Mesendoderm (in vitro differentiated cells): ENCODE data around the gene GRAMD1A.

Source experiments
- DNase-seq: peaks from one replicate; pipeline ENCODE4 v3.0.0; 2013
- H2AK5ac ChIP-seq: 2 replicates; pipeline ENCODE4 v1.6.1; 2013; ENCODE audit warnings: low read length, inconsistent platforms
- H2BK120ac ChIP-seq: 2 replicates; pipeline ENCODE4 v1.6.1; 2013; ENCODE audit warnings: low read depth, mild to moderate bottlenecking, low read length, moderate library complexity, mixed read lengths
- H2BK15ac ChIP-seq: replicated peaks from 2 replicates; pipeline ENCODE4 v1.6.1; 2013; ENCODE audit warnings: low read depth, mild to moderate bottlenecking, moderate library complexity
- H2BK5ac ChIP-seq: 2 replicates; pipeline ENCODE4 v1.6.1; 2013; ENCODE audit warnings: low read length, inconsistent platforms
- H3K18ac ChIP-seq: 2 replicates; pipeline ENCODE4 v1.6.1; 2013; ENCODE audit warnings: mild to moderate bottlenecking, low read length, mixed read lengths
- H3K23ac ChIP-seq: one replicate; pipeline ENCODE4 v1.6.1; 2013; ENCODE audit warnings: low read length
- H3K27ac ChIP-seq: 2 replicates; pipeline ENCODE4 v1.5.1; 2013; ENCODE audit warnings: low read depth, mild to moderate bottlenecking, inconsistent platforms, low read length, moderate library complexity
- H3K27me3 ChIP-seq: 2 replicates; pipeline ENCODE4 v1.6.1; 2013; ENCODE audit warnings: low read length, control low read depth, mild to moderate bottlenecking, inconsistent platforms; ENCODE audit not compliant: insufficient read depth, poor library complexity
- H3K36me3 ChIP-seq: 2 replicates; pipeline ENCODE4 v1.6.1; 2013; ENCODE audit warnings: low read length, inconsistent platforms; ENCODE audit not compliant: control insufficient read depth, insufficient read depth
- H3K4ac ChIP-seq: one replicate; pipeline ENCODE4 v1.6.1; 2013; ENCODE audit warnings: low read depth, mild to moderate bottlenecking, low read length, moderate library complexity
- H3K4me1 ChIP-seq: 2 replicates; pipeline ENCODE4 v1.6.1; 2013; ENCODE audit warnings: low read depth, low read length, inconsistent platforms; ENCODE audit not compliant: control insufficient read depth
- H3K4me2 ChIP-seq: 2 replicates; pipeline ENCODE4 v1.6.1; 2013; ENCODE audit warnings: low read length
- H3K4me3 ChIP-seq: 2 replicates; pipeline ENCODE4 v1.5.1; 2013; ENCODE audit warnings: mild to moderate bottlenecking, low read length
- H3K56ac ChIP-seq: one replicate; pipeline ENCODE4 v1.6.1; 2013; ENCODE audit warnings: low read length
- H3K79me1 ChIP-seq: 2 replicates; pipeline ENCODE4 v1.6.1; 2013; ENCODE audit warnings: low read length, inconsistent platforms
- H3K79me2 ChIP-seq: 2 replicates; pipeline ENCODE4 v1.6.1; 2013; ENCODE audit warnings: mild to moderate bottlenecking, low read length; ENCODE audit not compliant: control insufficient read depth, insufficient read depth
- H3K9ac ChIP-seq: 2 replicates; pipeline ENCODE4 v1.6.1; 2013; ENCODE audit warnings: low read length, inconsistent platforms
- H4K5ac ChIP-seq: one replicate; pipeline ENCODE4 v1.6.1; 2013; ENCODE audit warnings: low read length
- H4K8ac ChIP-seq: one replicate; pipeline ENCODE4 v1.6.1; 2013; ENCODE audit warnings: low read depth, mild to moderate bottlenecking, control low read depth, low read length, moderate library complexity
- WGBS: extraction: QIAGEN DNeasy Blood & Tissue Kit; methylation state at CpG from one replicate; pipeline ENCODE4 v1.1.7; 2013; ENCODE audit warnings: low lambda C conversion rate, missing lambda C conversion rate; ENCODE audit not compliant: insufficient coverage; ENCODE audit errors: extremely low coverage; 5-methylcytosine and 5-hydroxymethylcytosine counted together

Gene GRAMD1A

GRCh38 chr19:35037716-35038622 lies 37.8 kb downstream of the GRAMD1A start:
- peaks cover 12% of the 10 kb centered on the region for H3K4me1 ChIP-seq
- H2BK120ac ChIP-seq = no peak overlapping the region
- no peak overlapping the region for H3K18ac ChIP-seq
- H3K36me3 ChIP-seq = no peaks in the 10 kb centered on the region
- no peak overlapping the region for H2BK5ac ChIP-seq
- no peak overlapping the region for H3K4ac ChIP-seq
- H3K9ac ChIP-seq = no peak overlapping the region
- no peak overlapping the region for H3K27ac ChIP-seq
- H3K4me3 ChIP-seq = no peak overlapping the region
- WGBS = no CpG with 5 or more reads among the region's 13 CpGs
- no peak overlapping the region for H3K23ac ChIP-seq
- no peaks in the 10 kb centered on the region for H3K27me3 ChIP-seq
- H3K4me2 ChIP-seq = no peak overlapping the region
- H4K8ac ChIP-seq = no peak overlapping the region
- H4K5ac ChIP-seq = no peak overlapping the region
- no peaks in the 10 kb centered on the region for H3K79me2 ChIP-seq
- DNase-seq = no peak
- no peak overlapping the region for H2BK15ac ChIP-seq
- no peak overlapping the region for H2AK5ac ChIP-seq
- no peak overlapping the region for H3K56ac ChIP-seq
- H3K79me1 ChIP-seq = no peaks in the 10 kb centered on the region

GRCh38 chr19:35038623-35039512 lies 38.7 kb downstream of the GRAMD1A start:
- no peak overlapping the region for H2BK5ac ChIP-seq
- H4K5ac ChIP-seq = no peak overlapping the region
- H3K27me3 ChIP-seq = no peaks in the 10 kb centered on the region
- DNase-seq = no peak
- H3K23ac ChIP-seq = no peak overlapping the region
- H3K4ac ChIP-seq = no peak overlapping the region
- no peak overlapping the region for H4K8ac ChIP-seq
- no peaks in the 10 kb centered on the region for H3K36me3 ChIP-seq
- WGBS = no CpG with 5 or more reads among the region's 17 CpGs
- no peak overlapping the region for H3K18ac ChIP-seq
- peak overlapping the region; percentile 88 for H3K56ac ChIP-seq
- no peak overlapping the region for H2BK15ac ChIP-seq
- no peak overlapping the region for H3K4me3 ChIP-seq
- H2AK5ac ChIP-seq = no peak overlapping the region
- peak overlapping the region; percentile 68 for H3K9ac ChIP-seq
- H3K27ac ChIP-seq = no peak overlapping the region
- H3K79me1 ChIP-seq = no peaks in the 10 kb centered on the region
- H2BK120ac ChIP-seq = no peak overlapping the region
- no peaks in the 10 kb centered on the region for H3K79me2 ChIP-seq
- H3K4me1 ChIP-seq = peaks cover 12% of the 10 kb centered on the region
- H3K4me2 ChIP-seq = peak overlapping the region; percentile 18

DNA sequence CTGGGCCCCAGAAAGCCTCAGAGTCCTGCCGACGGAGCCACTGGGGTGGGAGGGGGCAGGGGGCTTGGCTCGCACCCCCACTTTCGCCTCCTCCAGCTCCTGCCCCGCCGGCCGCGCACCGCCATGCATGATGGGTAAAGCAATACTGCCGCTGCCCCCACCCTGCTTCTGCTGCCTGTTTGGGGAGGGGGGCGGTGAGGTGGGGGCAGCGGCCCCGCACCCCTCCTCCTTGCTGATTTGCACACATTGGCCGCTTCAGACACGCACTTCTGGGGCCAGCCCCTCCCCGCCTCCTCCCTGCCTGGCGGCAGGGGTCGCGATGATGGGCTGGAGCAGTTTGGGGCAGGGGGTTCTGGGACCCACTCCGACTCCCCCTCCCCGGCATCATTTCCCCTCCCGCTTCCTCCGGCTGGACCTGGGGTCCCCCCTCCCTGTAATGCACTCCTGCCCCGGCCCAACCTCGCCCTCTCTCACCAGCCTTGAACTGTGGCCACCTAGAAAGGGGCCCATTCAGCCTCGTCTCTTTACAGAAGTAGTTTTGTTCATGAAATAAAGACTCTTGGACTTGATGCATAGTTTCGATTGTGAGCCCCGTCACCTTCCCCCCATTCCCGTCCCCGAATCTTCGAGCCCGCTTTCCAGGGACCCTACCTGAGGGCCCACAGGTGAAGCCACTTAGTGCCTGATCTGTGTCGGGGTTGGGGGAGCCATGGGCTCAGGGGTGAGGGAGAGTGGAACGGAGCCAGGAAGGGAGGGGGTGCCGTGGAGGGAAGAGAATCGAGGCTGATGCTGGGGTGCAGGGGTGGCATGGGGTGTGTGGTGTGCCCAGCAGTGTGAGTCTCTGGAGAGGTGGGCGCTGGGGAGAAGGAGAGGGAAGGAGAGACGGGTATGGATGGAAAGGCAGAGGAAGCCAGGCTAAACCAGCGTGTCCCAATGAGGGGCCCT lies 40.0 kb downstream of the GRAMD1A start:
- H3K27ac ChIP-seq = no peak overlapping the region
- H3K79me2 ChIP-seq = no peaks in the 10 kb centered on the region
- H3K4me2 ChIP-seq = peak overlapping the region; percentile 89
- H4K5ac ChIP-seq = no peak overlapping the region
- H3K36me3 ChIP-seq = no peaks in the 10 kb centered on the region
- H2BK5ac ChIP-seq = no peak overlapping the region
- no peak overlapping the region for H4K8ac ChIP-seq
- H3K4ac ChIP-seq = peak overlapping the region; percentile 22
- H3K27me3 ChIP-seq = no peaks in the 10 kb centered on the region
- H2AK5ac ChIP-seq = no peak overlapping the region
- DNase-seq = no peak
- H3K56ac ChIP-seq = peak overlapping the region; percentile 88
- peaks cover 4% of the 10 kb centered on the region for H3K79me1 ChIP-seq
- H2BK15ac ChIP-seq = no peak overlapping the region
- peaks cover 12% of the 10 kb centered on the region for H3K4me1 ChIP-seq
- peak overlapping the region; percentile 16 for H2BK120ac ChIP-seq
- H3K23ac ChIP-seq = no peak overlapping the region
- peak overlapping the region; percentile 68 for H3K9ac ChIP-seq
- peak overlapping the region; percentile 9 for H3K18ac ChIP-seq
- no CpG with 5 or more reads among the region's 39 CpGs for WGBS
- no peak overlapping the region for H3K4me3 ChIP-seq

DNA sequence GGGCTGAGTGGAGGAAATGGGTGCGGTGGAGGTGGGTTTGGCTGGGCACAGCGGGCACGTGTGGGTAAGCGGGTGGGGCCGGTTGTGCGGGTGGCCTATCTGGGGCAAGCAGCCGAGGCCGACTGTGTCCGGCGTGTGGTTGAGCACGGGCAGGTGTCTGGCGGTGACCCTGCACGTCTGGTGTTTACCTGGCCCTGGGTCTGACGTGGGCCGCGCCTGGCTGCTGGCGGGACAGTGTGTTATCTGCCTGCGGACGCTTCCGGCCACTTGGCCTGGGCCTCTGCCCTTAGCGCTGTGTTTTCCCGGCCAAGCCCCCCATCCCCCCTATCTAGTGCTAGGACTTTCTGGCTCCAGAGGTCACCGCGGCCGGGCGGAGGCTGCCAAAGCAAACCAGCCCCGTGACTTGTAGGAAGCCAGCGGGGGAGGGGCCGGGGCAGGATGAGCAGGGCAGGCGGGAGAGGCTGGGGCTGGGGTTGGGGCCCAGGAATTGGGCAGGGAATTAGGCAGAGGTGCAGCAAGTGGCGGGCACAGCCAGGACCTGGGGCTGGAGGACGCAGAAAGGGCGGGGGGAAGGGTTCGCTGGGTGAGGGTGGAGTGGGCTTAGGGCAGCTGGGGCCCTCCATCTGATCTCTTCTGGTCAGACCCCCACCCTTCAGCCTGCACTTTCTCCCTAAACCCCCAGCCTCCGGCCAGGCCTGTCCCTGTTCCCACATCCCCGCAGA lies 40.9 kb downstream of the GRAMD1A start:
- no peak overlapping the region for H3K27ac ChIP-seq
- no peaks in the 10 kb centered on the region for H3K79me2 ChIP-seq
- peak overlapping the region; percentile 88 for H3K56ac ChIP-seq
- no peak overlapping the region for H3K4me3 ChIP-seq
- DNase-seq = peak; percentile 81
- H3K27me3 ChIP-seq = no peaks in the 10 kb centered on the region
- peaks cover 12% of the 10 kb centered on the region for H3K4me1 ChIP-seq
- peaks cover 4% of the 10 kb centered on the region for H3K79me1 ChIP-seq
- H2AK5ac ChIP-seq = no peak overlapping the region
- no peak overlapping the region for H2BK15ac ChIP-seq
- H2BK120ac ChIP-seq = no peak overlapping the region
- WGBS = no CpG with 5 or more reads among the region's 36 CpGs
- H3K4ac ChIP-seq = no peak overlapping the region
- peak overlapping the region; percentile 6 for H3K18ac ChIP-seq
- peak overlapping the region; percentile 89 for H3K4me2 ChIP-seq
- H4K8ac ChIP-seq = no peak overlapping the region
- peak overlapping the region; percentile 33 for H3K23ac ChIP-seq
- H4K5ac ChIP-seq = no peak overlapping the region
- H3K9ac ChIP-seq = peak overlapping the region; percentile 68
- H3K36me3 ChIP-seq = no peaks in the 10 kb centered on the region
- H2BK5ac ChIP-seq = no peak overlapping the region
